H1 (cell line): ENCODE data around the gene NPFFR2. TPM values are rescaled to one million over a fixed set of nuclear protein-coding genes. Genes with fewer than 3 reads are reported as not detected.

ENCODE experiments used
- CTCF ChIA-PET: fragments of 300-600 bp; sonication (Branson Sonifier 250); formaldehyde crosslinking; loops from one replicate; lab custom pipeline; 2021; ENCODE audit not compliant: partially characterized antibody; lab: Charles Lee
- POLR2A ChIA-PET: fragments of 300-600 bp; sonication (Branson Sonifier 250); formaldehyde crosslinking; loops from one replicate; lab custom pipeline; 2021; ENCODE audit warnings: inconsistent platforms; ENCODE audit not compliant: partially characterized antibody; lab: Charles Lee
- DNase-seq, 2 experiments: peaks; one replicate each; pipeline versions ENCODE4 v3.0.0 to v3.0.0-alpha.2; 2010 to 2022; ENCODE audit warnings: low spot score in 2 of 2, low read depth in 1 of 2, mixed read lengths in 1 of 2
- FAIRE-seq: peaks from 2 replicates; lab custom pipeline; 2011; peaks lifted over from hg19 to GRCh38; lab: Jason Lieb, UNC
- H2AFZ ChIP-seq: 2 replicates; pipeline ENCODE4 v1.8.1; 2012; ENCODE audit warnings: low read length, inconsistent platforms
- H2AK5ac ChIP-seq: 2 replicates; pipeline ENCODE4 v1.6.1; 2013; ENCODE audit warnings: low read depth, low read length
- H2BK120ac ChIP-seq: replicated peaks from 2 replicates; pipeline ENCODE3; 2013; ENCODE audit warnings: low read depth, low read length, inconsistent platforms
- H2BK12ac ChIP-seq: 2 replicates; pipeline ENCODE4 v1.6.1; 2013; ENCODE audit warnings: low read depth, low read length
- H2BK15ac ChIP-seq: 2 replicates; pipeline ENCODE4 v1.6.1; 2013; ENCODE audit warnings: low read length
- H2BK20ac ChIP-seq: 2 replicates; pipeline ENCODE4 v1.6.1; 2013; ENCODE audit warnings: low read length
- H2BK5ac ChIP-seq: 2 replicates; pipeline ENCODE4 v1.6.1; 2013; ENCODE audit warnings: low read depth, low read length
- H3K14ac ChIP-seq: 2 replicates; pipeline ENCODE4 v1.6.1; 2013; ENCODE audit warnings: inconsistent platforms; ENCODE audit not compliant: insufficient read length
- H3K18ac ChIP-seq: 2 replicates; pipeline ENCODE4 v1.6.1; 2013; ENCODE audit warnings: low read length; ENCODE audit errors: extremely low read depth
- H3K23ac ChIP-seq: 2 replicates; pipeline ENCODE4 v1.6.1; 2013; ENCODE audit warnings: inconsistent platforms; ENCODE audit not compliant: insufficient read length
- H3K23me2 ChIP-seq: 2 replicates; pipeline ENCODE4 v1.6.1; 2013; ENCODE audit warnings: low read depth, low read length
- H3K27ac ChIP-seq: 2 replicates; pipeline ENCODE4 v1.6.1; 2011; ENCODE audit warnings: low read depth, low read length, inconsistent platforms
- H3K27me3 ChIP-seq, 4 experiments: replicated peaks in 1 of 4; 1 replicate in 1 of 4; 2 replicates in 3 of 4; pipeline versions ENCODE4 v1.6.1 to v1.8.1; 2011 to 2013; ENCODE audit warnings: low read length in 3 of 4, mild to moderate bottlenecking in 3 of 4, inconsistent platforms in 2 of 4, mixed read lengths in 2 of 4, moderate library complexity in 1 of 4; ENCODE audit not compliant: control insufficient read depth in 3 of 4, insufficient read depth in 3 of 4; ENCODE audit errors: extremely low read depth in 1 of 4
- H3K36me3 ChIP-seq, 4 experiments: 2 replicates each; pipeline versions ENCODE4 v1.6.1 to v1.8.1; 2011 to 2013; ENCODE audit warnings: mild to moderate bottlenecking in 4 of 4, low read length in 3 of 4, moderate library complexity in 2 of 4, control low read depth in 1 of 4, inconsistent platforms in 1 of 4; ENCODE audit not compliant: insufficient read depth in 4 of 4, control insufficient read depth in 2 of 4
- H3K4ac ChIP-seq: replicated peaks from 2 replicates; pipeline ENCODE3; 2013; ENCODE audit warnings: low read length, low read depth, mixed read lengths, inconsistent platforms; ENCODE audit not compliant: insufficient read length
- H3K4me1 ChIP-seq, 4 experiments: replicated peaks in 1 of 4; 1 replicate in 1 of 4; 2 replicates in 3 of 4; pipeline versions ENCODE4 v1.6.1 to v1.8.1; 2011 to 2013; ENCODE audit warnings: low read length in 3 of 4, inconsistent platforms in 2 of 4, mixed read lengths in 1 of 4; ENCODE audit not compliant: insufficient read depth in 4 of 4, control insufficient read depth in 3 of 4
- H3K4me2 ChIP-seq, 2 experiments: 2 replicates each; pipeline versions ENCODE4 v1.6.1 to v1.8.1; 2011 to 2013; ENCODE audit warnings: low read depth in 2 of 2, low read length in 2 of 2, control low read depth in 1 of 2, inconsistent platforms in 1 of 2, mild to moderate bottlenecking in 1 of 2; ENCODE audit not compliant: insufficient read depth in 1 of 2
- H3K4me3 ChIP-seq, 4 experiments: fragments of 200-600, 300-600 bp in 1 of 4; sonication (generic), shearing (Covaris generic), sonication (Bioruptor Twin) in 1 of 4; 2 replicates each; pipeline versions ENCODE4 v1.5.1 to v1.8.1; 2011 to 2016; ENCODE audit warnings: low read length in 4 of 4, low read depth in 3 of 4, control low read depth in 2 of 4, inconsistent platforms in 2 of 4, mild to moderate bottlenecking in 2 of 4, mixed read lengths in 1 of 4, moderate library complexity in 1 of 4; ENCODE audit not compliant: insufficient read depth in 2 of 4; ENCODE audit errors: extremely low read depth in 1 of 4
- H3K56ac ChIP-seq: replicated peaks from 2 replicates; pipeline ENCODE3; 2013; ENCODE audit warnings: low read depth, mild to moderate bottlenecking, mixed read lengths, low read length, inconsistent platforms; ENCODE audit not compliant: insufficient read length
- H3K79me1 ChIP-seq: 2 replicates; pipeline ENCODE4 v1.6.1; 2013; ENCODE audit warnings: low read depth, low read length, control low read depth
- H3K79me2 ChIP-seq, 2 experiments: 2 replicates each; pipeline versions ENCODE4 v1.6.1 to v1.8.1; 2012 to 2013; ENCODE audit warnings: low read length in 2 of 2, mild to moderate bottlenecking in 2 of 2, inconsistent platforms in 1 of 2; ENCODE audit not compliant: insufficient read depth in 2 of 2, control insufficient read depth in 1 of 2
- H3K9ac ChIP-seq, 4 experiments: replicated peaks in 1 of 4; 1 replicate in 1 of 4; 2 replicates in 3 of 4; pipeline versions ENCODE4 v1.6.1 to v1.8.1; 2011 to 2013; ENCODE audit warnings: low read depth in 3 of 4, low read length in 3 of 4, control low read depth in 2 of 4, mild to moderate bottlenecking in 2 of 4, moderate library complexity in 2 of 4, inconsistent platforms in 1 of 4; ENCODE audit errors: extremely low read depth in 1 of 4
- H3K9me3 ChIP-seq, 2 experiments: 2 replicates each; pipeline versions ENCODE4 v1.6.1 to v1.8.1; 2012 to 2013; ENCODE audit warnings: mild to moderate bottlenecking in 2 of 2, moderate library complexity in 2 of 2, control low read depth in 1 of 2, inconsistent platforms in 1 of 2, low read depth in 1 of 2, low read length in 1 of 2, mixed read lengths in 1 of 2; ENCODE audit not compliant: insufficient read depth in 2 of 2
- H4K20me1 ChIP-seq, 2 experiments: replicated peaks in 1 of 2; 2 replicates each; pipeline versions ENCODE3 to v1.8.1; 2011 to 2013; ENCODE audit warnings: inconsistent platforms in 2 of 2, low read length in 2 of 2, mild to moderate bottlenecking in 1 of 2; ENCODE audit not compliant: insufficient read depth in 2 of 2, control insufficient read depth in 1 of 2
- H4K5ac ChIP-seq: 2 replicates; pipeline ENCODE4 v1.6.1; 2013; ENCODE audit warnings: low read length, low read depth, mixed read lengths, inconsistent platforms; ENCODE audit not compliant: insufficient read length
- H4K8ac ChIP-seq: 2 replicates; pipeline ENCODE4 v1.8.0; 2013; ENCODE audit warnings: mild to moderate bottlenecking, moderate library complexity, low read length, inconsistent platforms; ENCODE audit not compliant: insufficient read depth; ENCODE audit errors: extremely low read depth
- H4K91ac ChIP-seq: replicated peaks from 2 replicates; pipeline ENCODE3; 2013; ENCODE audit warnings: low read length, mixed read lengths, inconsistent platforms; ENCODE audit not compliant: insufficient read length
- ATF2 ChIP-seq: IDR thresholded peaks from 2 replicates; pipeline ENCODE4 v1.6.1; 2012; ENCODE audit warnings: low read length, inconsistent platforms
- BCL11A ChIP-seq, 2 experiments: IDR thresholded peaks; one replicate each; pipeline ENCODE4 v1.6.1; 2011; ENCODE audit warnings: low read depth in 2 of 2, low read length in 2 of 2, mild to moderate bottlenecking in 2 of 2
- CTCF ChIP-seq, 3 experiments: IDR thresholded peaks; 1 replicate in 2 of 3; 2 replicates in 1 of 3; pipeline versions ENCODE4 v1.5.1 to v1.6.1; 2011; ENCODE audit warnings: low read length in 3 of 3, mild to moderate bottlenecking in 3 of 3, inconsistent platforms in 2 of 3, low read depth in 1 of 3, moderate library complexity in 1 of 3; ENCODE audit not compliant: insufficient read depth in 1 of 3; ENCODE audit errors: control extremely low read depth in 1 of 3
- EZH2 ChIP-seq: fragments of 200-600 bp; sonication (generic); IDR thresholded peaks from 2 replicates; pipeline ENCODE4 v1.7.1; 2012; ENCODE audit warnings: low read depth, mild to moderate bottlenecking, moderate library complexity, low read length, inconsistent platforms; ENCODE audit not compliant: severe bottlenecking
- JUN ChIP-seq: IDR thresholded peaks from 2 replicates; pipeline ENCODE4 v1.6.1; 2011; ENCODE audit warnings: low read depth, mild to moderate bottlenecking, improper control_type of control experiment, low read length
- KDM1A ChIP-seq: fragments of 200-600, 300-600 bp; sonication (generic); IDR thresholded peaks from 2 replicates; pipeline ENCODE4 v1.7.1; 2016; ENCODE audit warnings: mild to moderate bottlenecking, low read length, borderline replicate concordance
- RBBP5 ChIP-seq: IDR thresholded peaks from 2 replicates; pipeline ENCODE4 v1.7.1; 2012; ENCODE audit warnings: low read depth, mild to moderate bottlenecking, inconsistent platforms, low read length, moderate library complexity, borderline replicate concordance
- SIRT6 ChIP-seq: IDR thresholded peaks from one replicate; pipeline ENCODE4 v1.7.1; 2012; ENCODE audit warnings: low read length, inconsistent platforms
- SP1 ChIP-seq: IDR thresholded peaks from 2 replicates; pipeline ENCODE4 v1.6.1; 2011; ENCODE audit warnings: low read depth, low read length
- SUZ12 ChIP-seq: fragments of 200-600 bp; sonication (generic); IDR thresholded peaks from 2 replicates; pipeline ENCODE4 v1.6.1; 2012; ENCODE audit warnings: mild to moderate bottlenecking, inconsistent platforms, low read length, moderate library complexity, mixed read lengths
- whole genome bisulfite sequencing, 2 experiments: shearing (Covaris generic) in 1 of 2; methylation state at CpG; one replicate each; pipeline versions ENCODE4 v1.1.6 to v1.1.7; 2013 to 2015; ENCODE audit warnings: low lambda C conversion rate in 2 of 2, mixed read lengths in 2 of 2, inconsistent platforms in 1 of 2, low coverage in 1 of 2, missing lambda C conversion rate in 1 of 2; ENCODE audit not compliant: insufficient replicate concordance in 2 of 2, insufficient coverage in 1 of 2, insufficient read length in 1 of 2; ENCODE audit errors: extremely low coverage in 1 of 2, missing lambda C conversion rate in 1 of 2; 5-methylcytosine and 5-hydroxymethylcytosine counted together
- polyA plus RNA-seq, 7 experiments: library from polyadenylated mRNA; depleted of rRNA in 3 of 7; stranded (reverse) in 5 of 7; unstranded in 2 of 7; fragments of >200 nt in 5 of 7; fragments of 200-250 nt in 2 of 7; gene quantifications; 1 replicate in 5 of 7; 2 replicates in 1 of 7; 4 replicates in 1 of 7; pipeline versions ENCODE4 v1.2.1 to v1.2.3, GENCODE V29; 2011 to 2013; ENCODE audit warnings: missing spikeins in 2 of 7, mixed read lengths in 2 of 7
- total RNA-seq: library from RNA; stranded (reverse); fragmentation: NEBNext Ultra II Directional; extraction: Animal tissue kit (Norgen Biotek cat#: 25700); gene quantifications from 2 replicates; pipeline ENCODE4 v1.2.1, GENCODE V29; 2021

Gene NPFFR2
- total and polyA plus RNA-seq, 2 of the 8 experiments (the other 6 are each of a cell fraction or from before 2014, with no cell fraction given): 0.26 to 0.53 TPM

GRCh38 chr4:72022553-72022952 lies 9.2 kb upstream of the NPFFR2 start:
- FAIRE-seq (no peak), DNase-seq (no peak)
- Histone ChIP-seq H4K5ac (no peak overlapping the region), H3K27ac (no peak overlapping the region), H3K14ac (no peak overlapping the region), H3K23me2 (no peaks in the 10 kb centered on the region), H3K4ac (no peak overlapping the region), H3K4me2 (no peak overlapping the region), H2AFZ (no peak overlapping the region), H3K4me1 (no peaks in the 10 kb centered on the region; a peak in 1 of 7 replicates), H3K36me3 (no peaks in the 10 kb centered on the region), H3K79me1 (no peaks in the 10 kb centered on the region), H4K20me1 (no peaks in the 10 kb centered on the region), H2AK5ac (no peak overlapping the region), H3K18ac (no peak overlapping the region), H2BK120ac (no peak overlapping the region), H4K8ac (no peak overlapping the region), H2BK20ac (no peak overlapping the region), H3K79me2 (no peaks in the 10 kb centered on the region), H3K9me3 (no peaks in the 10 kb centered on the region; a peak in 1 of 4 replicates), H3K4me3 (no peak overlapping the region), H4K91ac (no peak overlapping the region), H2BK12ac (no peak overlapping the region), H3K56ac (no peak overlapping the region), H3K27me3 (peaks cover 0 to 1% (median 0%) of the 10 kb centered on the region in 4 experiments; a peak in 1 of 7 replicates), H2BK5ac (no peak overlapping the region), H2BK15ac (no peak overlapping the region), H3K23ac (no peak overlapping the region), H3K9ac (no peak overlapping the region)
- TF ChIP-seq SP1 (no peak), JUN (no peak), KDM1A (no peak), SUZ12 (no peak), RBBP5 (no peak), ATF2 (no peak), CTCF (IDR thresholded peaks at IDR 0.05; ENCODE audit: control extremely low read depth in 1 of 3, insufficient read depth in 1 of 3, low read depth in 1 of 3, low read length in 3 of 3) (no peak), EZH2 (no peak), BCL11A (IDR thresholded peaks at IDR 0.05; ENCODE audit: low read depth in 2 of 2, low read length in 2 of 2) (no peak), SIRT6 (no peak)
- ChIA-PET CTCF (interaction anchor here (1.7 kb wide), 1 partner anchor 469 kb away, joined by 4 read pairs; no protein-coding TSS in a partner anchor), POLR2A (no interaction called here)
- 95% methylated on average over 1 of the region's 1 CpG; no CpG with 5 or more reads in 1 of the 2 experiments for WGBS, 2 experiments
